GM12878 (cell line): ENCODE measurements around the gene HELZ. TPM values are rescaled to one million over a fixed set of nuclear protein-coding genes. Genes with fewer than 3 reads are reported as not detected.

Source experiments
- ATAC-seq: fragments of 200-7000 bp; cut with Tn5 transposase; 3 replicates; pipeline ENCODE4 v1.9.1; 2020; ENCODE audit warnings: mild to moderate bottlenecking, moderate library complexity
- BruUV-seq: library from RNA; stranded (reverse); fragments of 400-500 nt; replicated peaks from 2 replicates; lab custom pipeline; 2021; lab: Mats Ljungman, UMichigan
- CTCF ChIA-PET: fragments of 300-600 bp; sonication (Branson Sonifier 250); formaldehyde crosslinking; extraction: SDS; loops from one replicate; lab custom pipeline; 2021; ENCODE audit warnings: inconsistent platforms; lab: Yijun Ruan, JAX
- POLR2A ChIA-PET: fragments of 350-600 bp; formaldehyde crosslinking; extraction: SDS; loops from one replicate; lab custom pipeline; 2021; ENCODE audit warnings: inconsistent platforms; lab: Charles Lee
- RAD21 ChIA-PET: fragments of 300-600 bp; sonication (Branson Sonifier 250); formaldehyde crosslinking; loops from one replicate; lab custom pipeline; 2023; ENCODE audit warnings: antibody characterized with exemption; ENCODE audit not compliant: unreplicated experiment; lab: Charles Lee
- SMC1A ChIA-PET: fragments of 300-600 bp; sonication (Branson Sonifier 250); formaldehyde crosslinking; loops from one replicate; lab custom pipeline; 2023; ENCODE audit not compliant: unreplicated experiment, uncharacterized antibody; lab: Charles Lee
- DNase-seq: peaks from one replicate; pipeline ENCODE4 v3.0.0-alpha.2; 2011; ENCODE audit warnings: low read depth, low spot score
- FAIRE-seq: peaks from 3 replicates; lab custom pipeline; 2011; peaks lifted over from hg19 to GRCh38; lab: Jason Lieb, UNC
- H2AFZ ChIP-seq: 2 replicates; pipeline ENCODE4 v1.6.0; 2011; ENCODE audit warnings: low read depth, low read length, control low read depth; ENCODE audit not compliant: control insufficient read depth
- H3K27ac ChIP-seq: 2 replicates; pipeline ENCODE4 v1.5.1; 2011; ENCODE audit warnings: control low read depth; ENCODE audit not compliant: control insufficient read depth, insufficient read depth
- H3K27me3 ChIP-seq, 2 experiments: replicated peaks in 1 of 2; 2 replicates each; pipeline versions ENCODE4 v1.6.0 to v1.6.1; 2011; ENCODE audit warnings: low read length in 1 of 2; ENCODE audit not compliant: control insufficient read depth in 2 of 2, insufficient read depth in 2 of 2
- H3K36me3 ChIP-seq, 2 experiments: 2 replicates each; pipeline ENCODE4 v1.5.1; 2011; ENCODE audit warnings: low read length in 1 of 2; ENCODE audit not compliant: control insufficient read depth in 2 of 2, insufficient read depth in 2 of 2
- H3K4me1 ChIP-seq: 2 replicates; pipeline ENCODE4 v1.6.1; 2011; ENCODE audit warnings: mild to moderate bottlenecking, low read length, moderate library complexity, mixed read lengths; ENCODE audit not compliant: control insufficient read depth, insufficient read depth
- H3K4me2 ChIP-seq: 2 replicates; pipeline ENCODE4 v1.6.0; 2011; ENCODE audit warnings: control low read depth; ENCODE audit not compliant: control insufficient read depth, insufficient read depth
- H3K4me3 ChIP-seq: fragments of 200-600 bp; sonication (generic); 2 replicates; pipeline ENCODE4 v1.5.1; 2016
- H3K79me2 ChIP-seq: 2 replicates; pipeline ENCODE4 v1.6.0; 2011; ENCODE audit warnings: low read length; ENCODE audit not compliant: control insufficient read depth, insufficient read depth
- H3K9ac ChIP-seq: 2 replicates; pipeline ENCODE4 v1.8.0; 2011; ENCODE audit warnings: low read length, control low read depth, mixed read lengths; ENCODE audit not compliant: control insufficient read depth, insufficient read depth
- H3K9me3 ChIP-seq: replicated peaks from 3 replicates; pipeline ENCODE4 v1.5.1; 2011; ENCODE audit warnings: mild to moderate bottlenecking, low read length; ENCODE audit not compliant: control insufficient read depth, insufficient read depth
- H4K20me1 ChIP-seq: 2 replicates; pipeline ENCODE4 v1.6.0; 2011; ENCODE audit not compliant: control insufficient read depth, insufficient read depth
- IKZF1 ChIP-seq: fragments of 450-650 bp; conservative IDR thresholded peaks from 2 replicates; pipeline ENCODE4 v1.6.1; 2017; ENCODE audit warnings: antibody characterized with exemption, mild to moderate bottlenecking
- MTA2 ChIP-seq: fragments of 450-650 bp; IDR thresholded peaks from 2 replicates; pipeline ENCODE4 v1.6.1; 2016; ENCODE audit warnings: low read depth, mild to moderate bottlenecking, moderate library complexity
- SP1 ChIP-seq: IDR thresholded peaks from one replicate; pipeline ENCODE4 v1.6.1; 2011; ENCODE audit warnings: low read depth, low read length
- WGBS: methylation state at CpG from one replicate; pipeline ENCODE4 v1.1.6; 2016; ENCODE audit warnings: low lambda C conversion rate; ENCODE audit not compliant: insufficient replicate concordance, insufficient coverage; ENCODE audit errors: missing lambda C conversion rate; 5-methylcytosine and 5-hydroxymethylcytosine counted together
- in situ Hi-C: fragments of 300-500 bp; cut with MboI; formaldehyde crosslinking; loops from 9 replicates; pipeline ENCODE4 v1.14.3; 2018; ENCODE audit warnings: mixed read lengths
- intact Hi-C: fragments of 100-400 bp; cut with micrococcal nuclease; formaldehyde crosslinking; loops from one replicate; pipeline ENCODE4 v1.14.2; 2022; ENCODE audit not compliant: unreplicated experiment
- polyA plus RNA-seq, 11 experiments: library from polyadenylated mRNA; depleted of rRNA in 4 of 11; unstranded in 6 of 11; stranded (reverse) in 5 of 11; fragments of >200 nt; fragmentation: Nextera tagmentation in 4 of 11; fragmentation: Illumina TruSeq in 1 of 11; extraction: Ambion mirVana in 4 of 11; extraction: Trizol in 1 of 11; gene quantifications; 1 replicate in 1 of 11; 2 replicates in 10 of 11; pipeline versions ENCODE4 v1.2.1 to v1.2.3, GENCODE V29; 2011 to 2016; ENCODE audit warnings: inconsistent platforms in 2 of 11, missing spikeins in 2 of 11, low read depth in 1 of 11
- total RNA-seq, 4 experiments: library from RNA; depleted of rRNA in 3 of 4; stranded (reverse); fragments of >200 nt in 3 of 4; fragmentation: Illumina TruSeq in 1 of 4; extraction: Trizol in 1 of 4; gene quantifications; 2 replicates each; pipeline versions ENCODE4 v1.2.1 to v1.2.3, GENCODE V29; 2013 to 2021

HELZ gene
- total and polyA plus RNA-seq, 10 of the 15 experiments (the other 5 are each of a cell fraction or from before 2014, with no cell fraction given) = 1.5 to 36.8 (median 19.1) TPM

DNA sequence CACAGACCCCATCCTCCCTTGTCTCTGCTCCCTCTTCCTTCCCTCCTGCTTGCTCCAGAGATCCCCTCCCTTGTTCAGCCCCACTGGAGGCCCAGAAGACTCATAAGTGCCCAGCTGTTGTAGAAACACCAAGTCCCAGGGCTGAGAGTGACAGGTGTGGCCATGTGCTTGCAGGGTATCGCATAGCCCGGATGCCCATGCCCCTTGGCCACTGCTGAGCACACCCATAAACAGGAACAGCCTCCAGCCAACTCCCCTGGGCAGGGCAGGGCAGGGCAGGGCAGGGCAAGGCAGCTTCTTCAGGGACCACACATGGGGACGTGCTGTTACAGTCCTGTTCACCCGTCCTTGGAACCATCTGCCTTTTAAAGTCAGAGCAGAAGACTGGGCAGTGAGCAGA lies 198.6 kb downstream of the HELZ start:
- ChIA-PET CTCF (no interaction called here), SMC1A (no interaction called here), POLR2A (no interaction called here), RAD21 (no interaction called here)
- DNase-seq (no peak), FAIRE-seq (no peak), ATAC-seq (no peak)
- H3K36me3 ChIP-seq = no peaks in the 10 kb centered on the region
- H3K4me3 ChIP-seq = no peak overlapping the region
- no TSS peak for BruUV-seq
- WGBS = 26% methylated on average over 4 of the region's 4 CpGs
- intact Hi-C loops = no loop called here
- H4K20me1 ChIP-seq = no peaks in the 10 kb centered on the region
- H2AFZ ChIP-seq = no peak overlapping the region
- no peaks in the 10 kb centered on the region for H3K4me1 ChIP-seq
- H3K9me3 ChIP-seq = peaks cover 3% of the 10 kb centered on the region
- no peak overlapping the region for H3K9ac ChIP-seq
- TF ChIP-seq IKZF1 = no peak
- H3K27me3 ChIP-seq = no peaks in the 10 kb centered on the region
- no peak overlapping the region for H3K27ac ChIP-seq
- no peak overlapping the region for H3K4me2 ChIP-seq
- in situ Hi-C loops = no loop called here
- no peaks in the 10 kb centered on the region for H3K79me2 ChIP-seq

DNA sequence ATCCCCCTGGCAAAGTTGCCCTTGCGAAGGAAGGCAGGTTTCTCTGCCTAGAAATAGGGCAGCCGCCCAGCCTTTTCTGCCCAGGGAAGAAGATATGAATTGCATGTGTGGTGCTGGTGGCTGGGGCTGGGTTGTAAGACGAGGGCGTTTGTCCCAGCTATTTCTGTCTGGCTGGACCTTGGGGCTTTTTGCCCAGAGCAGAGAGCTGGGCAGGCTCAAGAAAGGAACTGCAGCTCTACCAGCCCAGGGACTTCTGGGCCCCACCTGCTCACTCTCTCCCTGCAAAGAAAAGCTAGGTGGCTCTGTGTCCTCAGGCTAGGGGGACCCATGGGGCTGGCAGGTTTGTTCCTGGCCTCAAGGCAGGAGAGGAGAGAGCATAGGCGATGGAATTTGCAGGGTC lies 200.1 kb downstream of the HELZ start:
- POLR2A ChIA-PET = interaction anchor here (0.6 to 0.8 kb wide), 3 partner anchors 13 to 1098 kb away, joined by 4 to 9 read pairs (median 4); no protein-coding TSS in a partner anchor
- no peak overlapping the region for H2AFZ ChIP-seq
- CTCF ChIA-PET = no interaction called here
- TF ChIP-seq SP1 = no peak
- no peak for TF ChIP-seq MTA2
- FAIRE-seq (no peak), DNase-seq (no peak), ATAC-seq (no peak)
- WGBS = 28% methylated on average over 5 of the region's 5 CpGs
- no peaks in the 10 kb centered on the region for H3K27me3 ChIP-seq
- H3K36me3 ChIP-seq = no peaks in the 10 kb centered on the region
- intact Hi-C loops = no loop called here
- H4K20me1 ChIP-seq = no peaks in the 10 kb centered on the region
- in situ Hi-C loops = no loop called here
- no peak overlapping the region for H3K9ac ChIP-seq
- H3K79me2 ChIP-seq = no peaks in the 10 kb centered on the region
- H3K4me3 ChIP-seq = no peak overlapping the region
- RAD21 ChIA-PET = no interaction called here
- SMC1A ChIA-PET = interaction anchor here (0.6 kb wide), 1 partner anchor 37 kb away, joined by 3 read pairs; no protein-coding TSS in a partner anchor
- H3K9me3 ChIP-seq = peaks cover 3% of the 10 kb centered on the region
- no peak overlapping the region for H3K27ac ChIP-seq
- no TSS peak for BruUV-seq
- H3K4me1 ChIP-seq = no peaks in the 10 kb centered on the region
- H3K4me2 ChIP-seq = no peak overlapping the region
